ENCODE data around the gene ECM2.

GRCh38 chr9:92522983-92523970 lies 12.5 kb downstream of the ECM2 start:
- no peak for TF ChIP-seq CTCF (IDR thresholded peaks at IDR 0.05)
- no peak for TF ChIP-seq EP300 (IDR thresholded peaks at IDR 0.05)
- no peak for TF ChIP-seq POLR2A (IDR thresholded peaks at IDR 0.05)
- no peak for TF ChIP-seq POLR2AphosphoS5 (IDR thresholded peaks at IDR 0.05)
